ENCODE results near the gene SRRM4. TPM values are rescaled to one million over a fixed set of nuclear protein-coding genes. Genes with fewer than 3 reads are reported as not detected.

Gene SRRM4
- total and polyA plus RNA-seq, 2 experiments from 2014 or later = 0.53 to 0.63 TPM

DNA sequence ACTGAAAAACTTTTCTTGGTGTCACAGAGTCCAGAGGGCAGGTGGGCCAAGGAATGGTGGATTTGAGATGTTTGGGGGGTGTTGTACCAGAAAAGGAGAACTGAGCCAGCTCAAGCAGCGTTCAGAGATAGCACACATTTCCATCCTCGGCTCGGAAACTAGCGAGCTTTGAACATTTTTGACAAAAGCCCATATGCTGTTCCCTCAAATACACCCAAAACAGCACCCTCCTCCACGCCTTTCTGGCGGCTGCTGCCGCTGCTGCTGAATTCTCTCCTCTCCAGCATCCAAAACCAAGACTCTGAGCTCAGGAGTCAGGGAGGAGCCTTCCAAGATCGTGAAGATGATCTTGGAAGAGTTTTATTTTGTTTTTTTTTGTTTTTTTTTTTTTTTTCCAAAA lies 961 bp downstream of the SRRM4 start (continued):
- TF ChIP-seq, protein P1, sequence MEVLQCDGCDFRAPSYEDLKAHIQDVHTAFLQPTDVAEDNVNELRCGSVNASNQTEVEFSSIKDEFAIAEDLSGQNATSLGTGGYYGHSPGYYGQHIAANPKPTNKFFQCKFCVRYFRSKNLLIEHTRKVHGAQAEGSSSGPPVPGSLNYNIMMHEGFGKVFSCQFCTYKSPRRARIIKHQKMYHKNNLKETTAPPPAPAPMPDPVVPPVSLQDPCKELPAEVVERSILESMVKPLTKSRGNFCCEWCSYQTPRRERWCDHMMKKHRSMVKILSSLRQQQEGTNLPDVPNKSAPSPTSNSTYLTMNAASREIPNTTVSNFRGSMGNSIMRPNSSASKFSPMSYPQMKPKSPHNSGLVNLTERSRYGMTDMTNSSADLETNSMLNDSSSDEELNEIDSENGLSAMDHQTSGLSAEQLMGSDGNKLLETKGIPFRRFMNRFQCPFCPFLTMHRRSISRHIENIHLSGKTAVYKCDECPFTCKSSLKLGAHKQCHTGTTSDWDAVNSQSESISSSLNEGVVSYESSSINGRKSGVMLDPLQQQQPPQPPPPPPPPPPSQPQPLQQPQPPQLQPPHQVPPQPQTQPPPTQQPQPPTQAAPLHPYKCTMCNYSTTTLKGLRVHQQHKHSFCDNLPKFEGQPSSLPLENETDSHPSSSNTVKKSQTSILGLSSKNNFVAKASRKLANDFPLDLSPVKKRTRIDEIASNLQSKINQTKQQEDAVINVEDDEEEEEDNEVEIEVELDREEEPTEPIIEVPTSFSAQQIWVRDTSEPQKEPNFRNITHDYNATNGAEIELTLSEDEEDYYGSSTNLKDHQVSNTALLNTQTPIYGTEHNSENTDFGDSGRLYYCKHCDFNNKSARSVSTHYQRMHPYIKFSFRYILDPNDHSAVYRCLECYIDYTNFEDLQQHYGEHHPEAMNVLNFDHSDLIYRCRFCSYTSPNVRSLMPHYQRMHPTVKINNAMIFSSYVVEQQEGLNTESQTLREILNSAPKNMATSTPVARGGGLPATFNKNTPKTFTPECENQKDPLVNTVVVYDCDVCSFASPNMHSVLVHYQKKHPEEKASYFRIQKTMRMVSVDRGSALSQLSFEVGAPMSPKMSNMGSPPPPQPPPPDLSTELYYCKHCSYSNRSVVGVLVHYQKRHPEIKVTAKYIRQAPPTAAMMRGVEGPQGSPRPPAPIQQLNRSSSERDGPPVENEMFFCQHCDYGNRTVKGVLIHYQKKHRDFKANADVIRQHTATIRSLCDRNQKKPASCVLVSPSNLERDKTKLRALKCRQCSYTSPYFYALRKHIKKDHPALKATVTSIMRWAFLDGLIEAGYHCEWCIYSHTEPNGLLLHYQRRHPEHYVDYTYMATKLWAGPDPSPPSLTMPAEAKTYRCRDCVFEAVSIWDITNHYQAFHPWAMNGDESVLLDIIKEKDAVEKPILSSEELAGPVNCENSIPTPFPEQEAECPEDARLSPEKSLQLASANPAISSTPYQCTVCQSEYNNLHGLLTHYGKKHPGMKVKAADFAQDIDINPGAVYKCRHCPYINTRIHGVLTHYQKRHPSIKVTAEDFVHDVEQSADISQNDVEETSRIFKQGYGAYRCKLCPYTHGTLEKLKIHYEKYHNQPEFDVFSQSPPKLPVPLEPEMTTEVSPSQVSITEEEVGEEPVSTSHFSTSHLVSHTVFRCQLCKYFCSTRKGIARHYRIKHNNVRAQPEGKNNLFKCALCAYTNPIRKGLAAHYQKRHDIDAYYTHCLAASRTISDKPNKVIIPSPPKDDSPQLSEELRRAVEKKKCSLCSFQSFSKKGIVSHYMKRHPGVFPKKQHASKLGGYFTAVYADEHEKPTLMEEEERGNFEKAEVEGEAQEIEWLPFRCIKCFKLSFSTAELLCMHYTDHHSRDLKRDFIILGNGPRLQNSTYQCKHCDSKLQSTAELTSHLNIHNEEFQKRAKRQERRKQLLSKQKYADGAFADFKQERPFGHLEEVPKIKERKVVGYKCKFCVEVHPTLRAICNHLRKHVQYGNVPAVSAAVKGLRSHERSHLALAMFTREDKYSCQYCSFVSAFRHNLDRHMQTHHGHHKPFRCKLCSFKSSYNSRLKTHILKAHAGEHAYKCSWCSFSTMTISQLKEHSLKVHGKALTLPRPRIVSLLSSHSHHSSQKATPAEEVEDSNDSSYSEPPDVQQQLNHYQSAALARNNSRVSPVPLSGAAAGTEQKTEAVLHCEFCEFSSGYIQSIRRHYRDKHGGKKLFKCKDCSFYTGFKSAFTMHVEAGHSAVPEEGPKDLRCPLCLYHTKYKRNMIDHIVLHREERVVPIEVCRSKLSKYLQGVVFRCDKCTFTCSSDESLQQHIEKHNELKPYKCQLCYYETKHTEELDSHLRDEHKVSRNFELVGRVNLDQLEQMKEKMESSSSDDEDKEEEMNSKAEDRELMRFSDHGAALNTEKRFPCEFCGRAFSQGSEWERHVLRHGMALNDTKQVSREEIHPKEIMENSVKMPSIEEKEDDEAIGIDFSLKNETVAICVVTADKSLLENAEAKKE (CRISPR knock-in tag; IDR thresholded peaks at IDR 0.05) = no peak
- TF ChIP-seq POLR2AphosphoS5 (IDR thresholded peaks at IDR 0.05; ENCODE audit: low read depth) = no peak
- no peak for TF ChIP-seq EZH2phosphoT487 (IDR thresholded peaks at IDR 0.05; ENCODE audit: unreplicated experiment)
- no peak for TF ChIP-seq CREB1 (CRISPR knock-in tag; IDR thresholded peaks at IDR 0.05; ENCODE audit: low read depth)
- no peak for TF ChIP-seq ZNF114 (CRISPR knock-in tag; IDR thresholded peaks at IDR 0.05)
- TF ChIP-seq, protein P2, sequence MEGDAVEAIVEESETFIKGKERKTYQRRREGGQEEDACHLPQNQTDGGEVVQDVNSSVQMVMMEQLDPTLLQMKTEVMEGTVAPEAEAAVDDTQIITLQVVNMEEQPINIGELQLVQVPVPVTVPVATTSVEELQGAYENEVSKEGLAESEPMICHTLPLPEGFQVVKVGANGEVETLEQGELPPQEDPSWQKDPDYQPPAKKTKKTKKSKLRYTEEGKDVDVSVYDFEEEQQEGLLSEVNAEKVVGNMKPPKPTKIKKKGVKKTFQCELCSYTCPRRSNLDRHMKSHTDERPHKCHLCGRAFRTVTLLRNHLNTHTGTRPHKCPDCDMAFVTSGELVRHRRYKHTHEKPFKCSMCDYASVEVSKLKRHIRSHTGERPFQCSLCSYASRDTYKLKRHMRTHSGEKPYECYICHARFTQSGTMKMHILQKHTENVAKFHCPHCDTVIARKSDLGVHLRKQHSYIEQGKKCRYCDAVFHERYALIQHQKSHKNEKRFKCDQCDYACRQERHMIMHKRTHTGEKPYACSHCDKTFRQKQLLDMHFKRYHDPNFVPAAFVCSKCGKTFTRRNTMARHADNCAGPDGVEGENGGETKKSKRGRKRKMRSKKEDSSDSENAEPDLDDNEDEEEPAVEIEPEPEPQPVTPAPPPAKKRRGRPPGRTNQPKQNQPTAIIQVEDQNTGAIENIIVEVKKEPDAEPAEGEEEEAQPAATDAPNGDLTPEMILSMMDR (conservative IDR thresholded peaks at IDR 0.05; ENCODE audit: low read depth in 2 of 2) = no peak
- no peak for TF ChIP-seq EZH2 (IDR thresholded peaks at IDR 0.05; ENCODE audit: low read depth, unreplicated experiment)
- TF ChIP-seq STAT1 (IDR thresholded peaks at IDR 0.05; ENCODE audit: unreplicated experiment) = no peak
- TF ChIP-seq ZNF331 (CRISPR knock-in tag; IDR thresholded peaks at IDR 0.05; ENCODE audit: low read depth) = no peak
